Lung (tissue), 12 donors: ENCODE results near the gene TNFRSF12A. TPM values are rescaled to one million over a fixed set of nuclear protein-coding genes. Genes with fewer than 3 reads are reported as not detected.
"Not testable (repeated sequence)": the region's sequence is repeated elsewhere in the genome, so short reads cannot be mapped to it uniquely, and the experiment has no call there.

ENCODE experiments used
- ATAC-seq: fragments of 200-7000 bp; cut with Tn5 transposase; one replicate; pipeline ENCODE4 v1.9.1; 2020; ENCODE audit warnings: moderate number of reproducible peaks; ENCODE audit not compliant: insufficient read depth, low FRiP score
- DNase-seq, 3 donors: peaks; one replicate each; pipeline ENCODE4 v3.0.0-alpha.2; 2013 to 2017
- H3K27ac ChIP-seq, 2 donors: one replicate each; pipeline ENCODE4 v1.5.1; 2013; ENCODE audit warnings: mild to moderate bottlenecking in 2 of 2, moderate library complexity in 2 of 2, control low read depth in 1 of 2, inconsistent platforms in 1 of 2, low read depth in 1 of 2, low read length in 1 of 2
- H3K27me3 ChIP-seq, 3 donors: one replicate each; pipeline ENCODE4 v1.5.1; 2013; ENCODE audit warnings: low read length in 2 of 3; ENCODE audit not compliant: control insufficient read depth in 3 of 3, insufficient read depth in 3 of 3
- H3K36me3 ChIP-seq, 4 donors: one replicate each; pipeline ENCODE4 v1.5.1; 2013; ENCODE audit warnings: low read length in 4 of 4, mild to moderate bottlenecking in 1 of 4, moderate library complexity in 1 of 4; ENCODE audit not compliant: control insufficient read depth in 4 of 4, insufficient read depth in 4 of 4
- H3K4me1 ChIP-seq, 5 donors: one replicate each; pipeline ENCODE4 v1.5.1; 2013; ENCODE audit warnings: low read length in 5 of 5, mild to moderate bottlenecking in 2 of 5, moderate library complexity in 1 of 5; ENCODE audit not compliant: control insufficient read depth in 5 of 5, insufficient read depth in 5 of 5
- H3K4me3 ChIP-seq: one replicate; pipeline ENCODE4 v1.5.1; 2013; ENCODE audit warnings: mild to moderate bottlenecking, control low read depth, moderate library complexity
- H3K9ac ChIP-seq, 2 donors: one replicate each; pipeline ENCODE4 v1.5.1; 2013; ENCODE audit warnings: low read length in 2 of 2, control low read depth in 1 of 2; ENCODE audit not compliant: insufficient read depth in 1 of 2
- H3K9me3 ChIP-seq, 4 donors: one replicate each; pipeline ENCODE4 v1.5.1; 2013; ENCODE audit warnings: low read length in 3 of 4, mild to moderate bottlenecking in 1 of 4, moderate library complexity in 1 of 4; ENCODE audit not compliant: control insufficient read depth in 4 of 4, insufficient read depth in 3 of 4
- CTCF ChIP-seq: IDR thresholded peaks from 2 replicates; pipeline ENCODE4 v1.5.1; 2012; ENCODE audit warnings: mild to moderate bottlenecking; ENCODE audit errors: control extremely low read depth, extremely low read depth
- WGBS, 2 donors: extraction: QIAGEN DNeasy Blood & Tissue Kit; methylation state at CpG; one replicate each; pipeline ENCODE4 v1.1.7; 2013; 5-methylcytosine and 5-hydroxymethylcytosine counted together
- polyA plus RNA-seq, 2 donors: library from polyadenylated mRNA; stranded (reverse); fragments of 200-250 nt; gene quantifications; one replicate each; pipeline ENCODE4 v1.2.1, GENCODE V29; 2013
- total RNA-seq, 2 donors: library from RNA; depleted of rRNA in 1 of 2; stranded (reverse); fragments of >200 nt in 1 of 2; gene quantifications; one replicate each; pipeline ENCODE4 v1.2.1, GENCODE V29; 2014 to 2021
- donor health status: control.
- donor health status: control.
- donor health status: Bipolar disorder and iron deficiency.
- donor health status: healthy.
- donor health status: DM: yes; HTN: yes; CAD: no.

The TNFRSF12A gene
- total and polyA plus RNA-seq, 4 donors = 19.1 to 192 (median 119) TPM

GRCh38 chr16:3053330-3053710, 33.2 kb downstream of the TNFRSF12A start:
- DNase-seq, H3K9me3 ChIP-seq, ATAC-seq, H3K27ac ChIP-seq, H3K4me3 ChIP-seq, H3K9ac ChIP-seq, H3K4me1 ChIP-seq, H3K36me3 ChIP-seq: not testable (repeated sequence)
- peaks cover 0 to 12% (median 10%) of the 10 kb centered on the region in 3 donors for H3K27me3 ChIP-seq
- 72 to 80% methylated on average over 13 of the region's 13 CpGs for WGBS, 2 donors

GRCh38 chr16:3054965-3055733, 35.0 kb downstream of the TNFRSF12A start:
- ATAC-seq = no peak

GRCh38 chr16:3055734-3056115, 35.6 kb downstream of the TNFRSF12A start:
- H3K4me3 ChIP-seq, H3K9me3 ChIP-seq, H3K9ac ChIP-seq, ATAC-seq, H3K27me3 ChIP-seq, H3K36me3 ChIP-seq, DNase-seq: not testable (repeated sequence)
- WGBS, 2 donors = 71 to 81% methylated on average over 9 of the region's 9 CpGs
- peak overlapping the region in 1 of 2 donors; percentile 20 for H3K27ac ChIP-seq
- H3K4me1 ChIP-seq = peaks cover 4 to 13% (median 7%) of the 10 kb centered on the region in 5 donors

More at GRCh38 chr16:3054965-3055733, 35.0 kb downstream of the TNFRSF12A start:
- no peak for DNase-seq
- Histone ChIP-seq H3K27ac (peak overlapping the region in 1 of 2 donors; percentile 20), H3K9me3 (no peaks in the 10 kb centered on the region), H3K9ac (no peak overlapping the region), H3K4me3 (no peak overlapping the region), H3K4me1 (peaks cover 4 to 13% (median 6%) of the 10 kb centered on the region in 5 donors), H3K27me3 (peaks cover 0 to 5% (median 2%) of the 10 kb centered on the region in 3 donors), H3K36me3 (no peaks in the 10 kb centered on the region)
- no peak for TF ChIP-seq CTCF
- WGBS, 2 donors = 55 to 60% methylated on average over 17 of the region's 17 CpGs

GRCh38 chr16:3056336-3057180, 36.4 kb downstream of the TNFRSF12A start:
- Histone ChIP-seq H3K4me3 (no peak overlapping the region), H3K36me3 (no peaks in the 10 kb centered on the region), H3K27me3 (no peaks in the 10 kb centered on the region), H3K9me3 (no peaks in the 10 kb centered on the region), H3K4me1 (peaks cover 2 to 13% (median 7%) of the 10 kb centered on the region in 5 donors), H3K9ac (no peak overlapping the region), H3K27ac (no peak overlapping the region)
- 85 to 90% methylated on average over 19 of the region's 19 CpGs for WGBS, 2 donors
- DNase-seq = no peak
- no peak for TF ChIP-seq CTCF
- no peak for ATAC-seq
